ENCODE measurements around the gene CORO2B.

- TF ChIP-seq EZH2 (IDR thresholded peaks at IDR 0.05; ENCODE audit: borderline replicate concordance, low read depth, low read length, poor library complexity, severe bottlenecking) (no peak), CTCF (conservative IDR thresholded peaks at IDR 0.05; ENCODE audit: low read depth, low read length) (no peak)
Observed at GRCh38 chr15:68615811-68616210, 37.0 kb downstream of the CORO2B start.

Measured in A673 (cell line).